NCI-H1930 (cell line): ENCODE results near the gene TESK2.
"Not testable (repeated sequence)": the region's sequence is repeated elsewhere in the genome, so short reads cannot be mapped to it uniquely, and the experiment has no call there.

Experiments
- DNase-seq, 2 experiments: peaks; one replicate each; lab custom pipeline; 2025; lab: John Stamatoyannopoulos, UW

Gene TESK2, protein sequence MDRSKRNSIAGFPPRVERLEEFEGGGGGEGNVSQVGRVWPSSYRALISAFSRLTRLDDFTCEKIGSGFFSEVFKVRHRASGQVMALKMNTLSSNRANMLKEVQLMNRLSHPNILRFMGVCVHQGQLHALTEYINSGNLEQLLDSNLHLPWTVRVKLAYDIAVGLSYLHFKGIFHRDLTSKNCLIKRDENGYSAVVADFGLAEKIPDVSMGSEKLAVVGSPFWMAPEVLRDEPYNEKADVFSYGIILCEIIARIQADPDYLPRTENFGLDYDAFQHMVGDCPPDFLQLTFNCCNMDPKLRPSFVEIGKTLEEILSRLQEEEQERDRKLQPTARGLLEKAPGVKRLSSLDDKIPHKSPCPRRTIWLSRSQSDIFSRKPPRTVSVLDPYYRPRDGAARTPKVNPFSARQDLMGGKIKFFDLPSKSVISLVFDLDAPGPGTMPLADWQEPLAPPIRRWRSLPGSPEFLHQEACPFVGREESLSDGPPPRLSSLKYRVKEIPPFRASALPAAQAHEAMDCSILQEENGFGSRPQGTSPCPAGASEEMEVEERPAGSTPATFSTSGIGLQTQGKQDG

DNA sequence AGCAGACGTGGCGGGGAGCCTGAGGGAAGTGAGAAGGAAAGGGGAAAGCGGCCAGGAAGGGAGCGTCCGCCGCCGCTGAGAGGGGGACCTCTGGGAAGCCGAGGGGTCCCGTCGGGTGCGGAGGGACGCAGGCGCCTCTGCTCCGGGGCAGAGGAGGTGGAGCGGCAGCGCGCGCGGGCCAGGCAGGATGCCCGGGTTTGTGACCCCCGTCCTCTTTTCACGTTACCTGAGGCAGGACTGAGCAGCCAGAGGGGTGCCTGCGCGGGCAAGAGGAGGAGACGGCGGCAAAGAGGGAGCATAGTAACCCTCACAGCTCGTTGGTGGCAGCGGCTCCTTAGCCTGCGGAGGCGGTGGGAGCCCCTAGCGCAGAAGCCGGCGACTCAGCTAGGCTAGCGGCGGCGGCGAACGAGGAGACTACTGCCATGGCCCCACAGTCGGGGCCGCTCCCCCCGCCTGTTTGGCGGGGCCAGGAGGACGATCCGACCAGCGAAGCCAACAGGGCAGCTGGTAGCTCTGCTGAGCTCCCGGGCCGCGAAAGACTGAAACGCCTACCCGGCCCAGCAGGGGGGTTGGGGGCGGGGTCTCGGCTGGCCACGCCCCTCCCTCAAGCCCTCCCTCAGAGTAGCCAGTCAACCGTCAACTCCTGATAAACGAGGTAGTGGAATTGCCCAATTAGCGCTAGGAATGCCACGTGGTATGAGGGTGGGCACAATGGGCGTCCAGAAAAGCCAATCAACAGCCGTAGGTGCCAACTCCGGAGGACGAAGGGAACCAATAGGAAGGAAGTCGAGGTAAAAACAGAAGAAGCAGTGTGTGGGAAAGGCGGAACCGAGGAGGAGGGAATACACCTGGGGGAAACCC, at the start of gene TESK2:
TSS of gene TESK2 (minus strand) at position 538 of the 861 bp plus-strand sequence. CDS start 33,378 bp downstream, outside the sequence.
- peak; percentile 91 to 97 for DNase-seq

DNA sequence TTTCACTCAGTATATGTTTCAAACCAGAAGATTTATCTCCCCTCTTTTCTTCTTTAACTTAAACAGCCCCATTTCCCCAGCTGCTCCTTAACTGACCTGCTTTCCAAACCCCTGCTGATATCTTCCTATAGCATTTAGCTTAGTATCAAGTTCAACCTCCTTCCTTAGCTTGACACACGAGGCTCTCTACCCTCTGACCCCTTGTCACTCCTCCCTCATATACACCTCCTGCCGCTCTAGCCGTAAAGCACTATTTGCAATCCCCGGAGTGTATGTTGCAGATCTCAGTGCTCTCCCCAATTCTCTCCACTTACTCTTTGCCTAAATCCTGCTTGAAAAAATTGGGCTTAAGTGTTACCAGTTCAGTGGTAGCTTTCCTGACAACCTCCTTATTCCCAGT, 45.9 kb upstream of the TESK2 start:
- DNase-seq = no peak

GRCh38 chr1:45535988-45536766, 45.2 kb upstream of the TESK2 start:
- DNase-seq = no peak

GRCh38 chr1:45531873-45532272, 40.9 kb upstream of the TESK2 start:
- DNase-seq = no peak

DNA sequence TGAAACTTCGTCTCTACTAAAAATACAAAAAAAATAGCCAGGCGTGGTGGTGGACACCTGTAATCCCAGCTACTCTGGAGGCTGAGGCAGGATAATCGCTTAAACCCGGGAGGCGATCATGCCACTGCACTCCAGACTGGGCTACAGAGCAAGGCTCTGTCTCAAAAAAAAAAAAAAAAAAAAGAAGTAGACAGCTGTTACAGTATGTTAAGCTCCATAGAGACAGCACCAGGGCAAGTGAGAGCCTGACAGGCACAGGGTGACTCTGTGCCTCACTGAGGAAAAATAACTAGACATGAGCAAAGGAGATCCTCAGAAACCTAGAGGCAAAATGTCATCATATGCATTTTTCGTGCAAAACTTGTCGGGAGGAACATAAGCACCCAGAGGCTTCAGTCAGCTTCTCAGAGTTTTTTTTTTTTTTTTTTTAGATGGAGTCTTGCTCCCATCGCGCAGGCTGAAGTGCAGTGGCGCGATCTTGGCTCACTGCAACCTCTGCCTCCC, 39.7 kb upstream of the TESK2 start:
- DNase-seq = no peak

DNA sequence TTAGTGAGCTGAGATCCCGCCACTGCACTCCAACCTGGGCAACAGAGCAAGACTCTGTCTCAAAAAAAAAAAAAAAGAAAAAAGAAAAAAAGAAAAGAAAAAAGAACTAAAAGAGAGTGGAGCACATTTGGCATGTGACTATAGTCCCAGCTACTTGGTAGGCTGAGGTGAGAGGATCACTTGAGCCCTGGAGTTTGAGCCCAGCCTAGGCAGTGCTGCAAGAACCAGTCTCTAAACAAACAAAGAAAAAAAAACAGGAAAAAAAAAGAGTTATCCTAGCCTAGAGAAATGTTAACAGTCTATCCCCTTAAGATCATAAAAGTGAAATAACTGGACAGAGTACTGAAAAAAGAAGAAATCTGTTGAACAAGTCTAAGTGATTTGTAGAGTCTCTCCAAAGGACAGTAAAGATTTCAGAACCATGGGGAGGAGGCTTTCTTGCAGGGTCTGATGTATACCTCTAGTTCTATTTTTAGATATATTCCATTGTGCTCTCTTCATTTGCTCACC, 35.2 kb upstream of the TESK2 start:
- no peak for DNase-seq

DNA sequence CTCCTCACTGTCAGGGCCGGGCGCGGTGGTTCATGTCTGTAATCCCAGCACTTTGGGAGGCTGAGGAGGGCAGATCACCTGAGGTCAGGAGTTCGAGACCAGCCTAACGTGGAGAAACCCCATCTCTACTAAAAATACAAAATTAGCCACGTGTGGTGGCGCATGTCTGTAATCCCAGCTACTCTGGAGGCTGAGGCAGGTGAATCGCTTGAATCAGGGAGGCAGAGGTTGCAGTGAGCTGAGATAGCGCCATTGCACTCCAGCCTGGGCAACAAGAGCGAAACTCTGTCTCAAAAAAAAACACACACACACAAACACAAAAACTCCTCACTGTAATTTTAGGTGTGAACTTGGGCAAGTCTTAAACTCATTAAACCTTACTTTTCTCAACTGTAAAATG, 33.0 kb upstream of the TESK2 start:
- DNase-seq = not testable (repeated sequence)

DNA sequence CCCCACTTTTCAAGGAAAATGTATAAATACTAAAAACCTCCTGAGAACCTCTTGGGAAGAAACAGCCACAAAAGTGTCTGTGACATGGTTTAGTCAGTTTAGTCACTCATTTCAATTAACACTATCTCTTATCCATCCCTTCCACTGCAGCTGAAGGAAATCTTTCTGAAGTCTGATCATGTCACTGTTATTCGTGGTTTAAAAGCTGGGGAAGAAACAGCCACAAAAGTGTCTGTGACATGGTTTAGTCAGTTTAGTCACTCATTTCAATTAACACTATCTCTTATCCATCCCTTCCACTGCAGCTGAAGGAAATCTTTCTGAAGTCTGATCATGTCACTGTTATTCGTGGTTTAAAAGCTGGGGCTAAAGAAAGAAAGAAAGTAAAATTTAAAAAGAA, 32.6 kb upstream of the TESK2 start:
- DNase-seq = not testable (repeated sequence)

GRCh38 chr1:45522324-45523104, 31.6 kb upstream of the TESK2 start:
- DNase-seq = no peak

GRCh38 chr1:45521413-45522323, 30.7 kb upstream of the TESK2 start, which contains the start of gene PRDX1:
PRDX1 (minus strand) TSS chr1:45521884; CDS start chr1:45519043, 2,841 bp downstream.
- DNase-seq = peak; percentile 85 to 96

DNA sequence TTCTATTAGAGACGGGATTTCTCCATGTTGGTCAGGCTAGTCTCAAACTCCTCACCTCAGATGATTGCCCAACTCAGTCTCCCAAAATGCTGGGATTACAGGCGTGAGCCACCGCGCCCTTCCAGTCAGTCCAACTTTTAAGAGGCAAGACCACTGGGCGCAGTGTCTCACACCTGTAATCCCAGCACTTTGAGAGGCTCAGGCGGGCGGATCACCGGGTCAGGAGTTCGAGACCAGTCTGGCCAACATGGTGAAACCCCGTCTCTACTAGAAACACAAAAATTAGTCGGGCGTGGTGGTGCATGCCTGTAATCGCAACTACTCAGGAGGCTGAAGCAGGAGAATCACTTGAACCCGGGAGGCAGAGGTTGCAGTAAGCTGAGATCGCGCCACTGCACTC, 28.8 kb upstream of the TESK2 start:
- DNase-seq = not testable (repeated sequence)

- no peak for DNase-seq
Measured at GRCh38 chr1:45518910-45519309, 27.9 kb upstream of the TESK2 start.

DNA sequence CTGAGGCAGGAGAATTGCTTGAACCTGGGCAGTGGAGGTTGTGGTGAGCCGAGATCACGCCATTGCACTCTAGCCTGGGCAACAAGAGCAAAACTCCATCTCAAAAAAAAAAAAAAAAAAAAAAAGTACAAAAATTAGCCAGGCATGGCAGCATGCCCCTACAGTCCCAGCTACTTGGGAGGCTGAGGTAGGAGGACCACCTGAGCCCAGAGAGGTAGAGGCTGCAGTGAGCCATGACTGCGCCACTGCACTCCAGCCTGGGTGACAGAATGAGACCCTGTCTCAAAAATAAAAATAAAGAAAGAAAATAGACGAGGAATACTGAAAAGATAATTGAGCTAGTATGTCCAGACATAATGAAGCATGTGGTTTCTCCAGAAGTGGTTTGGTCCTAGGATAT, 27.4 kb upstream of the TESK2 start:
- DNase-seq = not testable (repeated sequence)

DNA sequence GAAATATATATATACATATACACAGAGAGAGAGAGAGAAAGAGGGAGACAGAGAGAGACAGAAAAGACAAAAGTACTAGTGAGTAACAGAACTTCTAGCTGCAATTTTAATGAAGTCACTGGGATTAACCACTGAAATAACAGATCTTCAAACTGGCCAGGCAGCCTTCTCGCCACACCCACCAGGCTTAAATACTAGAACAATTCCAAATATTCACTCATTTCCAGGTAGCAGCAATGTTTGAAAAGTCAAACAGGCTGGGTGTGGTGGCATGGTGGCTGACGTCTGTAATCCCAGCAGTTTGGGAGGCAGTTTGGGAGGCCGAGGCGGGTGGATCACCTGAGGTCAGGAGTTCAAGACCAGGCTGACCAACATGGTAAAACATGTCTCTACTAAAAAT, 25.5 kb upstream of the TESK2 start:
- DNase-seq = no peak

DNA sequence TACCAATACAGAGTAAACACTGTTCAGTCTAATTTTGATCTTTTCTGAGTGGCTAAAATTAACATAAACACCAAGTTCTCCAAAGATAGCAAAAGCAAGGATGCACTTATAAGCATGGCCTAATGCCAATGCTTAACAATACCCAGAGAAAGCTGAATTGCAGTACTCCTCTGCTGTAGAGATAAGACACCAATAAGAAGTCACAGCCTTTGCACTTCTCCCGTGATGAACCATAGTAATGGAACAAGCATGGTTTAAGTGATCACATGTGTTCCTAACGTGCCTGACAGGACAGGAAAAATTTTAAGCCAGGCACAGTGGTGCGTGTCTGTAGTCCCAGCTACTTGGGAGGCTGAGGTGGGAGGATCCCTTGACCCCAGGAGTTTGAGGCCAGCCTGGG, 25.1 kb upstream of the TESK2 start:
- no peak for DNase-seq

- DNase-seq = not testable (repeated sequence)
Measured at GRCh38 chr1:45513532-45514260, 22.7 kb upstream of the TESK2 start.

DNA sequence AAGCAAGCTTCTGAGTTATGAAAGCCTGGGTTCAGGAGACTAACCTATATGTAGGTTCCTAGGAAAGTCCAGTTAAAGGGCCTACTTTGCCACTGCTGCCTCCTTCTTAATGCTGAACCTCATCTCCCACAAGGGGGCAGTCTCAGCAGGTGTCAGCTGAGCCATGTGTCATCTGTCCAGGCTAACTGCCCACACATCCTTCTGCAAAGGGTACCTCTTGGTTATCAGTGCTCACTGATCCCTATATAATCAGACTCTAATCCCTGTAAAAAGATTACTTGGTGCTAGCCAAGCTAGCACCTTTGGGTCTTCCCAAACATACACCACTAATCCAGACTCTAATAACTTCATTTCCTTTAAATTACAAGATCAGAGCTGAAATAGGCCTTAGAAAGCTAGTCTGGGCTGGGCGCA, 21.7 kb upstream of the TESK2 start:
- peak; percentile 33 to 45 for DNase-seq

- no peak for DNase-seq
Measured at GRCh38 chr1:45510972-45511527, 20.1 kb upstream of the TESK2 start.
